ENCODE results near the gene SLC12A7.

SLC12A7 gene

GRCh38 chr5:1050423-1051365 is 61.2 kb downstream of the SLC12A7 start:
- no peak for DNase-seq (ENCODE audit: low read depth)

GRCh38 chr5:1048861-1049838 is 62.7 kb downstream of the SLC12A7 start:
- DNase-seq (ENCODE audit: low read depth), result no peak

- no peak for DNase-seq (ENCODE audit: low read depth)
These were observed 63.6 kb downstream of the SLC12A7 start for GRCh38 chr5:1048162-1048721.

GRCh38 chr5:1047332-1047965 is 64.4 kb downstream of the SLC12A7 start:
- no peak for DNase-seq (ENCODE audit: low read depth)

- DNase-seq (ENCODE audit: low read depth), result no peak
These were observed 65.8 kb downstream of the SLC12A7 start for GRCh38 chr5:1045960-1046560.

- no peak for DNase-seq (ENCODE audit: low read depth)
These were observed 67.7 kb downstream of the SLC12A7 start for GRCh38 chr5:1044117-1044516.

GRCh38 chr5:1043327-1043726 is 68.5 kb downstream of the SLC12A7 start:
- DNase-seq (ENCODE audit: low read depth), result no peak

- no peak for DNase-seq (ENCODE audit: low read depth)
These were observed 69.2 kb downstream of the SLC12A7 start for GRCh38 chr5:1042626-1043025.

- DNase-seq (ENCODE audit: low read depth), result no peak
These were observed 70.4 kb downstream of the SLC12A7 start for GRCh38 chr5:1041225-1042143.

- DNase-seq (ENCODE audit: low read depth), result no peak
These were observed 71.3 kb downstream of the SLC12A7 start for GRCh38 chr5:1040571-1040970.

GRCh38 chr5:1039706-1040260 is 72.1 kb downstream of the SLC12A7 start:
- no peak for DNase-seq (ENCODE audit: low read depth)

- DNase-seq (ENCODE audit: low read depth), result no peak
These were observed 72.7 kb downstream of the SLC12A7 start for GRCh38 chr5:1039210-1039548.

GRCh38 chr5:1038417-1039209 is 73.2 kb downstream of the SLC12A7 start:
- DNase-seq (ENCODE audit: low read depth), result no peak

- no peak for DNase-seq (ENCODE audit: low read depth)
These were observed 74.0 kb downstream of the SLC12A7 start for GRCh38 chr5:1037671-1038416.

GRCh38 chr5:1037123-1037670 is 74.7 kb downstream of the SLC12A7 start:
- no peak for DNase-seq (ENCODE audit: low read depth)

- DNase-seq (ENCODE audit: low read depth), result no peak
These were observed 75.2 kb downstream of the SLC12A7 start for GRCh38 chr5:1036504-1037122.
